Right kidney (tissue), 9 donors: ENCODE results near the gene IRGM.
"Not testable (repeated sequence)": the region's sequence is repeated elsewhere in the genome, so short reads cannot be mapped to it uniquely, and the experiment has no call there.

ENCODE experiments used
- DNase-seq: peaks from one replicate; pipeline ENCODE4 v3.0.0-alpha.2; 2016
- long read RNA-seq, 8 donors: transcript quantifications; one replicate each; lab custom pipeline, GENCODE V29; 2026

Gene IRGM, protein sequence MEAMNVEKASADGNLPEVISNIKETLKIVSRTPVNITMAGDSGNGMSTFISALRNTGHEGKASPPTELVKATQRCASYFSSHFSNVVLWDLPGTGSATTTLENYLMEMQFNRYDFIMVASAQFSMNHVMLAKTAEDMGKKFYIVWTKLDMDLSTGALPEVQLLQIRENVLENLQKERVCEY
- long read RNA-seq, donor 1, partial matches to known transcripts = 12 of 12 reads
- long read RNA-seq, donor 1, other reads (novel, unspliced or antisense) = 0 of 12 reads
- long read RNA-seq, donor 2 = 0 reads
- long read RNA-seq, donor 3 = 0 reads
- long read RNA-seq, donor 4, partial matches to known transcripts = 7 of 7 reads
- long read RNA-seq, donor 4, other reads (novel, unspliced or antisense) = 0 of 7 reads
- long read RNA-seq, donor 5 = 0 reads
- long read RNA-seq, donor 6 = 0 reads
- long read RNA-seq, donor 7 = 0 reads
- long read RNA-seq, donor 8 = 0 reads

DNA sequence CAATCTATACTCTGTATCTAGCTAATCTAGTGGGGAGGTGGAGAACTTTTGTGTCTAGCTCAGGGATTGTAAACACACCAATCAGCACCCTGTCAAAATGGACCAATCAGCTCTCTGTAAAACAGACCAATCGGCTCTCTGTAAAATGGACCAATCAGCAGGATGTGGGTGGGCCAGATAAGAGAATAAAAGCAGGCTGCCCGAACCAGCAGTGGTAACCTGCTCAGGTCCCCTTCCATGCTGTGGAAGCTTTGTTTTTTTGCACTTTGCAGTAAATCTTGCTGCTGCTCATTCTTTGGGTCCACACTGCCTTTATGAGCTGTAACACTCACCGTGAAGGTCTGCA is at the start of gene IRGM:
TSS of gene IRGM (plus strand) at position 214 of the 346 bp plus-strand sequence. CDS start 1,603 bp downstream, outside the sequence.
- not testable (repeated sequence) for DNase-seq

GRCh38 chr5:150797384-150797783 is 48.9 kb upstream of the IRGM start:
- DNase-seq = no peak

- DNase-seq = peak; percentile 86
These were observed 45.0 kb upstream of the IRGM start for GRCh38 chr5:150801117-150801927.

GRCh38 chr5:150804388-150804787 is 41.9 kb upstream of the IRGM start:
- DNase-seq = no peak

GRCh38 chr5:150809363-150809762 is 37.0 kb upstream of the IRGM start:
- no peak for DNase-seq

- no peak for DNase-seq
These were observed 31.3 kb upstream of the IRGM start for GRCh38 chr5:150815010-150815409.

- no peak for DNase-seq
These were observed 29.4 kb upstream of the IRGM start for GRCh38 chr5:150816946-150817345.

- DNase-seq = no peak
These were observed 16.6 kb upstream of the IRGM start for GRCh38 chr5:150829744-150830143.

GRCh38 chr5:150831821-150832220 is 14.5 kb upstream of the IRGM start:
- not testable (repeated sequence) for DNase-seq

GRCh38 chr5:150836064-150836463 is 10.3 kb upstream of the IRGM start:
- DNase-seq = no peak

GRCh38 chr5:150836703-150837102 is 9.6 kb upstream of the IRGM start:
- DNase-seq = no peak

DNA sequence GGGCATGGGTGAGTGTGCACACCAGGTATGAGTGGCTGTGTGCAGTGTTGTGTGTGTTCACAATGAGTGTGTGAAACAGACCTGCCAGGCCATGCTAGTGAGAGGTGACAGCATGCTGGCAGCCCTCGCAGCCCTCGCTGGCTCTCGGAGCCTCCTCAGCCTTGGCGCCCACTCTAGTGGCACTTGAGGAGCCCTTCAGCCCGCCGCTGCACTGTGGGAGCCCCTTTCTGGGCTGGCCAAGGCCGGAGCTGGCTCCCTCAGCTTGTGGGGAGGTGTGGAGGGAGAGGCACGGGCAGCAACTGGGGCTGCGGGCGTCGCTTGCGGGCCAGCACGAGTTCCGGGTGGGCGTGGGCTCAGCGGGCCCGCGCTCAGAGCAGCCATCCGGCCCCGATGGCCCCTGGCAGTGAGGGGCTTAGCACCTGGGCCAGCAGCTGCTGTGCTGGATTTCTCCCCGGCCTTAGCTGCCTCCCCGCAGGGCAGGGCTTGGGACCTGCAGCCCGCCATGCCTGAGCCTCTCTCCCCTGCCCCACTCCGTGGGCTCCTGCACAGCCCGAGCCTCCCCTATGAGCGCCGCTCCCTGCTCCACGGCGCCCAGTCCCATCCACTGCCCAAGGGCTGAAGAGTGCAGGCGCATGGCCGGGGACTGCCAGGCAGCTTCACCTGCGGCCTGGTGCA is 999 bp upstream of the IRGM start:
- DNase-seq = not testable (repeated sequence)

DNA sequence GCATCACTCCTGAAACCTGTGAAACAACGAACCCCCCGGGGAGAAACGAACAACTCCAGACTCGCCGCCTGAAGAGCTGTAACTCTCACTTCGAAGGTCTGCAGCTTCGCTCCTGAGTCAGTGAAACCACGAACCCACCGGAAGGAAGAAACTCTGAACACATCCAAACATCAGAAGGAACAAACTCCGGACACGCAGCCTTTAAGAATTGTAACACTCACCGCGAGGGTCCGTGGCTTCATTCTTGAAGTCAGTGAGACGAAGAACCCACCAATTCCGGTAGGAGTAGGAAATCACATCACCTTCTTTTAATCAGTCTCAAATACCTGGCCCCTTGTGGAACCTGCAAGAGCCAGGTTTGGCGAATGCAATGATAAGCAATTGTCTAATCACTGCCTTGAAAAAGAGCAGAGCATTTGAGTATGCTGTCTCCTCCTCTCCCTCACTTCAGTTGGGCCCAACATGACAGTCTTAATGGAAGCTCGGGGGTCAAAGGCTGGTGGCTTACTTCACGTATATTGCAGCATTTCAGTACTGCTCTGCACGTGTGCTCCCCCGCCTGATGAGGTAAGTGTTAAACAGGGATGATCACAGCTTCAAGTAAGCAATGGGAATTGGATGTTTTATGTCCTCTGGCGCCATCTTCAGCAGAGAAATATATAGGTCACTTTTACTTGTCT is 473 bp downstream of the IRGM start:
- peak; percentile 41 for DNase-seq

DNA sequence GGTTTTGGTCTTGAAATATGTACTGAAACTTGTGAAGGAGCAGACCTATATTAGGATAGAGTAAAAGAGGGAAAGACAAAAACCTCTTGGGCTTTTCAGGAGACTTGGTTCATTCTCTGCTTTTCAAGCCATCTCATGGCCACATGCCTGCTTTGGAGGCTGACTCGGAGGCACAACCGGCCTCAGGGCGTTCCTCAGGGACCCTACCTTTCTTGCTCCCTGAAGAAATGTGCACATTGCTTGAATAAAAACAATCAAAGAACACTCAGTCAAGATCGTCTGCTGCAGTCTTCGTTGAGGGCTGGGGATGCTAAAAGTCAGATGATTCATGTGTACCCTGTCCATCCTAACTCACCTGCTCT is 994 bp downstream of the IRGM start:
- DNase-seq = no peak

DNA sequence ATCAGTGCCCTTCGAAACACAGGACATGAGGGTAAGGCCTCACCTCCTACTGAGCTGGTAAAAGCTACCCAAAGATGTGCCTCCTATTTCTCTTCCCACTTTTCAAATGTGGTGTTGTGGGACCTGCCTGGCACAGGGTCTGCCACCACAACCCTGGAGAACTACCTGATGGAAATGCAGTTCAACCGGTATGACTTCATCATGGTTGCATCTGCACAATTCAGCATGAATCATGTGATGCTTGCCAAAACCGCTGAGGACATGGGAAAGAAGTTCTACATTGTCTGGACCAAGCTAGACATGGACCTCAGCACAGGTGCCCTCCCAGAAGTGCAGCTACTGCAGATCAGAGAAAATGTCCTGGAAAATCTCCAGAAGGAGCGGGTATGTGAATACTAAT is 1.9 kb downstream of the IRGM start:
- DNase-seq = no peak

DNA sequence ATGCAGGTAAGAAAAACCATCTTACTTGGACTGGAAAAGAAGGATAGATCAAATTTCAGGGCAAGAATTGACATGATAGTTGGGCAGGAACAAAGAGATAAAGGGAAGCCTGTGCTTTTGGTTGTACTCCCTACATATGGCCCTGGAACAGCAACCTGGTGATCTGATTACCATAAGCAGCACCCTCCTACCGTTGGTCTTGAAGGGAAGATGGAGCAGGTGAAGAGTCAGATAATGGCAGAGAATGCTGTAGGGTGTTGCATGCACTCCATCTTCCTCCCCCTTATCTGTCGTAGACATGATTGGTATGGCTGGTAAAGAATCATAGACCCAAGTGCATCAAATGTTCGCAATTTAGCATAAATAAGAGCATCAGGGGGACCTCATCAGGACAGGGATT is 4.7 kb downstream of the IRGM start:
- no peak for DNase-seq

DNA sequence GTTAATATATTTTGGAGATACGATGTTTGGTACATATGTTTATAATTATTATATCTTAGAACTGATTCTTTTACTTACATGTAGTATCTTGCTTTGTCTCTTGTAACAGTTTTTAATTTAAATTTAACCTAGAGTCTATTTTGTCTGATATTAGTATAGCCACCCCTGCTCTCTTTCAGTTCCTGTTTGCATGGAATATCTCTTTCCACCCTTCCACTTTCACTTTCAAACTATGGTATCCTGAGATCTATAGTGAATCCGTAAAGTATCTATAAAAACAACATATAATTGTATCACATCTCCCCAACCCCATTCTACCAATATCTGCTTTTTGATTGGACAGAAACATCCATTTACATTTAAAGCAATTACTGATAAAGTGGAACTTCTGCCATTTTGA is 7.2 kb downstream of the IRGM start:
- no peak for DNase-seq

GRCh38 chr5:150856700-150857099 is 10.4 kb downstream of the IRGM start:
- not testable (repeated sequence) for DNase-seq

DNA sequence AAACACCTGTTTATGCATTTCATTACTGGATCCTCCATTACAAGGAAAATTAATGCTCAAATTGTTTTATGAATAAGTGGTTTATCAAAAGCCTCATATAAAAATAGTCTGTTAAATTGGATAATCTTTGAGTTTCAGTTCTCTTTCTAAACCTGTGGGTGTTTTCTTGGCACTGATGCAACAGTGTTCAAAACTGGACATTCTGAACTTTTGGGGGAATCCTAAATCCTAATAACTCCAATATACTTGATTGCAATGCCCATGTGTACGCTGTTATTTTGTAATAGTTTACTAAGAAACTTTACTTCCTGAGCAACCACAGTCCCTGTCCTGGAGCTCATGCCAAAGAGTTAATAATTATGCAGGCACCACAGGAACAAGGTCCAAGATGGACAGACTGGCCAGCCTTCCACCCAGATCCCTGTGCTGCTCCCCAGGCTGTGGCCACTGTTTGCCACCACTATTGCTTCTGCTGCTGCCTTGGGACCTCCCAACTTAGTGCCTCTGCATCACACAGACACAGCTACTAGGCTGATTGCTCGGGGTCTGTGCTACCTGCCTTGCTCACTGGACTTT is 14.0 kb downstream of the IRGM start:
- no peak for DNase-seq

- DNase-seq = no peak
These were observed 15.7 kb downstream of the IRGM start for GRCh38 chr5:150862070-150862469.

- no peak for DNase-seq
These were observed 33.0 kb downstream of the IRGM start for GRCh38 chr5:150879358-150879757.
